ENCODE measurements around the gene SDHC.

SDHC gene

GRCh38 chr1:161330346-161330745, 16.2 kb downstream of the SDHC start:
- no peak overlapping the region for H3K4me3 ChIP-seq (ENCODE audit: control insufficient read depth, low read depth, low read length)
- no peak for DNase-seq (ENCODE audit: low read depth)
- TF ChIP-seq CTCF (conservative IDR thresholded peaks at IDR 0.05; ENCODE audit: control insufficient read depth, insufficient read depth, low read depth, low read length): no peak

DNA sequence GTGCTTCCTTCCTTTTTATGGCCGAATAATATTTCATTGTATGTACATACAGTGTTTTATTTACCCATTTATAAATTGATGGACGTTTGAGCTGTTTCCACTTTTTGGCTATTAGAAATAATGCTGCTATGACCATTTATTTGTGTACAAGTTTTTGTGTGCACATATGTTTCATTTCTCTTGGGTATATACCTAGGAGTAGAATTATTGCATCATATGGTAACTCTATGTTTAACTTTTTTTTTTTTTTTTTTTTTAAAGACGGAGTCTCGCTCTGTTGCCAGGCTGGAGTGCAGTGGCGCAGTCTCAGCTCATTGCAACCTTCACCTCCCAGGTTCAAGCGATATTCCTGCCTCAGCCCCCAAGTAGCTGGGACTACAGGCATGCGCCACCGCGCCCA, 19.0 kb downstream of the SDHC start:
- no peak for DNase-seq (ENCODE audit: low read depth)
- no peak for TF ChIP-seq CTCF (conservative IDR thresholded peaks at IDR 0.05; ENCODE audit: control insufficient read depth, insufficient read depth, low read depth, low read length)
- no peak overlapping the region for H3K4me3 ChIP-seq (ENCODE audit: control insufficient read depth, low read depth, low read length)

DNA sequence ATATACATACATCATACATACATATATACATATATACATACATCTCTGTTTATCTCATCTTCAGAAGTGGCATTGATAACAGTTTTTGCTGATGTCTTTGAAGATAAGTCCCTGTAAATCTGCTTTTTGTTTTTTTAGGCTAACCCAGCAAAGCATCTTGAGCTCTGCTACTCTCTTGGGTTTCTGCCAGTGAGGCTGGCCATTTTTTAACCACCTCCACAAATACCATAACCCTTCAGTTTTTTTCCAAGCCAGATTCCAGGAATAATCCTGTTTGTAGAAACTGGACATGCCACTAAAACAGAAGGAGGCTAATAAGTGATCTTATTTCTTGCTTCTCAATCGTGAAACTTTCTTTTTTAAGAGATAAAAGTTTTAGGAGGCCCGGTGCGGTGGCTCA, 21.6 kb downstream of the SDHC start:
- no peak for TF ChIP-seq CTCF (conservative IDR thresholded peaks at IDR 0.05; ENCODE audit: control insufficient read depth, insufficient read depth, low read depth, low read length)
- H3K4me3 ChIP-seq (ENCODE audit: control insufficient read depth, low read depth, low read length): no peak overlapping the region
- DNase-seq (ENCODE audit: low read depth): peak; percentile 23

DNA sequence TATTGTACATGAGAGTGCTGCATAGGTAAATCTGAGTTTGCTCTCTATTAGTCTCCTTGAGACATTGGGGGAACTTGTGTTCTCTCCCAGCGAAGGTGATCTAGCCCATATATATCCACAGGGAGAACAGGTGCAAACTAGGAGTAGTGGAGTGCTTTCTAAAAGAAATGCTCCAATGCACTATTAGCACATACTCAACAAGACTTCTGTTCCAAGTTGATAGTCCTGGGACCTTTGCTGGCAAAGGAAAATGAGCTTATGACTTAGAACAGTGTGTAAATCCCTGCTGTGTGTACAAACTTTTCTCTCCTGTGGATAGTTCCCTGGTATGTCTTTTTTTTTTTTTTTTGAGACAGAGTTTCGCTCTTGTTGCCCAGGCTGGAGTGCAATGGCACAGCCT, 28.0 kb downstream of the SDHC start:
- no peak overlapping the region for H3K4me3 ChIP-seq (ENCODE audit: control insufficient read depth, low read depth, low read length)
- no peak for DNase-seq (ENCODE audit: low read depth)
- TF ChIP-seq CTCF (conservative IDR thresholded peaks at IDR 0.05; ENCODE audit: control insufficient read depth, insufficient read depth, low read depth, low read length): no peak

DNA sequence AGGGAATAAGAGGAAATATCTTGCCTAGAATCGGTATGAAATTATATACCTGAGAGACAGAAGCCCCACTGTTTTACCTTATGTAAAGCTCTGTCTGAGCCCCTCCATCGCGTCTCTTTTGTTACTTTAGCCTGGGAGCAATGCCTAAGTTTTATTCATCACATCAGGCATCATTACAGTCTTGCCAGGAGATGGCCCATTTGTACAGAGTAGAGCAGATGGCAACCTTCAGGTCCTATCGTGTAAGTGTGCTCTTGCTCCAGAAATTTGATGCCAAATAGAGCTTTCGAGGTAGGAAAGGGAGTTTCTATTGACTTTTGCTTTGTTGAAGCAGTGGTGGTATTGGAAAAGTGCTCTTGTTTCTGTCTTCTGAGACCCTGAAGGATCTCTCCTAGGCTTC, 28.6 kb downstream of the SDHC start:
- no peak overlapping the region for H3K4me3 ChIP-seq (ENCODE audit: control insufficient read depth, low read depth, low read length)
- no peak for TF ChIP-seq CTCF (conservative IDR thresholded peaks at IDR 0.05; ENCODE audit: control insufficient read depth, insufficient read depth, low read depth, low read length)
- DNase-seq (ENCODE audit: low read depth): no peak

GRCh38 chr1:161350671-161351070, 36.5 kb downstream of the SDHC start:
- DNase-seq (ENCODE audit: low read depth): no peak
- no peak overlapping the region for H3K4me3 ChIP-seq (ENCODE audit: control insufficient read depth, low read depth, low read length)
- no peak for TF ChIP-seq CTCF (conservative IDR thresholded peaks at IDR 0.05; ENCODE audit: control insufficient read depth, insufficient read depth, low read depth, low read length)

DNA sequence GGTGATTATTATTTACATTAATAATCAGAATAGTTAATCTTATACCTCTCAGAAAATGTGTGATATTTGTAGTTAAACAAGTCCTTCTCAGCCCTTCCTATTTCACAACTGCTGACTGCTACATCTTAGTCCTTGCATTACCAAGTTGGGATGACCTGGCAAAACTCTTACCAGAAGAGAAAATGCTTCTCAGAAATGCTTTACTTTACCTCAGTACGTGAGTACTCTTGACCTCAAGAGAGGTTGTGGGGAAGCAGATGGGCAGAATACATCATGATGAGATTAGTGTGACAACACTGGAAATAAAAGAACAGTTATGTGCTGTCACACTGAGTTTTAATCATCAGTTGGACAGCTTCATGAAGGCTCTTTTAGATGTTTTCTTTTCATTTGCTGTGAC, 37.3 kb downstream of the SDHC start:
- peak; percentile 8 for DNase-seq (ENCODE audit: low read depth)
- TF ChIP-seq CTCF (conservative IDR thresholded peaks at IDR 0.05; ENCODE audit: control insufficient read depth, insufficient read depth, low read depth, low read length): no peak
- H3K4me3 ChIP-seq (ENCODE audit: control insufficient read depth, low read depth, low read length): no peak overlapping the region

All from fibroblast of mammary gland (primary cell).